SK-N-DZ (cell line): ENCODE data around the gene SLC12A9.

Source experiments
- DNase-seq: peaks from one replicate; pipeline ENCODE4 v3.0.0-alpha.2; 2015; ENCODE audit warnings: low spot score

SLC12A9 gene

GRCh38 chr7:100860702-100861615 lies 8.4 kb downstream of the SLC12A9 start:
- DNase-seq, result no peak

- no peak for DNase-seq
These were observed 9.1 kb downstream of the SLC12A9 start for GRCh38 chr7:100861616-100861985.

DNA sequence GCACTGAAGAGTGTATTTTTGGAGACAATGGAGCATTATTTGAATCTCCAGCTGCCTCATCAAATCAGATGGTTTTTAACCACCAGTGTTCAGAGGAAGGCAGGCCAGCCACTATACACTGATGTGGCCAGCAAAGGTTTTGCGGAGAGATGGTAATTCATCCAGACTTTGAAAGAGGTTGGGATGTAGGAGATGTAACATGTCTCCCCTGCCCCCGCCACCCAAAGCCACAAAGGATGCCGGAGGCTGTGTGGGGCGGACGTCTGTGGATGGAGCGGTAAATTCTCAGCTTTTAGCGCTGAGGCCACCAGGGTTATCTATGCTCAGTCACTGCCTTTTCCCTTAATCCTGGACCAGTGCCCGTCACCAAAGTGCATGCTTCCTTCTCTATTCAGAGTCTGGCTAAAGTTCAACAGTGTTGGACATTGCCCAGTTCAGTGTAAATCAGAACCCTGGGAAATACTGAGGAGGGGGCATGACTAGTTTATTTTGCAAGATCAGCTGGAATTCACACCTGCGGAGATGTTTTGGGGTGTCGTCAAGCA lies 11.0 kb downstream of the SLC12A9 start:
- DNase-seq, result no peak

- DNase-seq, result no peak
These were observed 11.8 kb downstream of the SLC12A9 start for GRCh38 chr7:100864263-100864845.

GRCh38 chr7:100865372-100865911 lies 12.9 kb downstream of the SLC12A9 start:
- no peak for DNase-seq

GRCh38 chr7:100865938-100866728 lies 13.6 kb downstream of the SLC12A9 start:
- no peak for DNase-seq

DNA sequence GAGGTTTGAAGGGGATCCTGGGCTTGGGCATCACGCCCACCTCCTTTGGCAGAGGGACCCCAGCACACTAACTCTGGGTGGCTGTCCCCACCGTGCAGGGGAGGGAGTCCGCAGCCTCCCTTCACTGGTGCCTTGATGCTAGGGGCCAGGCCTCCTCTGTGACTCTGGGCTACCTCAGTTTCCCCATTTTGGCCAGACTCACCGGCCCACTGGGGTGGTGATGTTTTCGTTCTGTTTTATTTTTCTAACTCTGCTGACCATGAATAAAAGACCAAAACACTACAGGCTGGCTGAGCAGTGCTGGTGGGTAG lies 14.2 kb downstream of the SLC12A9 start:
- no peak for DNase-seq

- DNase-seq, result no peak
These were observed 14.7 kb downstream of the SLC12A9 start, which contains the start of gene TRIP6 for GRCh38 chr7:100867040-100867775. Gene TRIP6, plus strand, starts transcription at chr7:100867387. Its CDS starts 111 bp downstream, at chr7:100867498.

DNA sequence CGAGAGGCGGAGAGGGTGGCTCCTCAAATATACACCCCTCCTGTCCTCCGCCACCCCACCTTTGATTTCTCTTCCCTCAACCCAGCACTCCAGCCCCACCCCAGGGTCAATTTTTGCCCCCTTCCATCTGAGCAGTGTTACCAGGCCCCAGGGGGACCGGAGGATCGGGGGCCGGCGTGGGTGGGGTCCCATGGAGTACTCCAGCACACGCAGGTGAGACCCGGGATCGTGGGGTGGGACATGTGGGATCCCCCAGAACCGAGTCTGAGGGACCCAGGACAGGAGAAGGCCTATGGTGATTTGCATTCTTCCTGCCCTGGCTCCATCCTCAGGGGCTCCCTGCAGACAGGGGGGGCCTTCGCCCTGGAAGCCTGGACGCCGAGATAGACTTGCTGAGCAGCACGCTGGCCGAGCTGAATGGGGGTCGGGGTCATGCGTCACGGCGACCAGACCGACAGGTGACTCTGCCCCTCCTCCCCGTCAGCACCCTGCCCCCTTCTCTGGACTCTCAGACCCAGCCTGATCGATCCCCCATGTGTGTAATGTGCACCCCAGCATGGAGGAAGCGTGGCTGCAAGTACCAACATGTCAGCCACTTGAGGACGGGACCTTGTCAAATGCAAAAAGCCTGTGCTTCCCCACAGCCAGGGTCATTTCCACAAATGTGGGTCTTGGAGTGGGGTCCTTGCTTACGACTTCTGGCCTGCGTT lies 15.4 kb downstream of the SLC12A9 start:
- DNase-seq, result no peak

DNA sequence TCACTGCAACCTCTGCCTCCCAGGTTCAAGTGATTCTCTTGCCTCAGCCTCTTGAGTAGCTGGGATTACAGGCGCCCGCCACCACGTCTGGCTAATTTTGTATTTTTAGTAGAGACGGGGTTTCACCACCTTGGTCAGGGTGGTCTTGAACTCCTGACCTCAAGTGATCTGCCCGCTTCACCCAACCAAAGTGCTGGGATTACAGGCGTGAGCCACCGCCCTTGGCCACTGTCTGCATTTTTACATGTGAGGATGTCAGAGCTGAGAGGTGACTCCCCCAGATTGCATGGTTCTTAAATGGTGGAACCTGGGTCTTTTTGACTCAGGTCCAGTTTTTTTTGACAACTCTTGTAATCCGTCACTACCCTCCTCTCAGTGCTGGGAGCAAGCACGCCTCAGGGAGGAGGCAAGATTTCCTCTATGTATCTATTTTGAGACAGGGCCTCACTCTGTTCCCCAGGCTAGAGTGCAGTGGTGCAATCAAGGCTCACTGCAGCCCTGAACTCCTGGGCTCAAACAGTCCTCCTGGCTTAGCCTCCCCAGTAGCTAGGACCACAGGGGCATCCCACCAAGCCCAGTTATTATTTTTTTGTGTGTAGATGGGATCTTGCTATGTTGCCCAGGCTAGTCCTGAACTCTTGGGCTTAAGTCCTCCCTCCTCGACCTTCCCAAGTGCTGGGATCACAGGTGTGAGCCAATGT lies 21.2 kb downstream of the SLC12A9 start:
- no peak for DNase-seq

DNA sequence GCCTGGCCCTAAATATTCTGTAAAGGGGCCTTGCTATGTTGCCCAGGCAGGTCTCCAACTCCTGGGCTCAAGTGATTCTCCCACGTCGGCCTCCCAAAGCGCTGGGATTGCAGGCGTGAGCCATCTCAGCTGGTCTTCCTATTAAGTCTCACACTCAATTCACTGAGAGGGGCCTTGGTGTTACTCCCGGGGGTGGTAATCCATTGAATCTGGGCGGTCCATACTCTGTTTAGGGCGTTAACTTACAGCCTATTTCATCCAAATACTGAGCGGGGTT lies 21.7 kb downstream of the SLC12A9 start:
- no peak for DNase-seq

GRCh38 chr7:100874577-100875355 lies 22.3 kb downstream of the SLC12A9 start, which contains the start of gene SRRT:
Gene SRRT, plus strand, starts transcription at chr7:100875103. Its CDS starts 488 bp downstream, at chr7:100875591.
- peak; percentile 98 for DNase-seq

DNA sequence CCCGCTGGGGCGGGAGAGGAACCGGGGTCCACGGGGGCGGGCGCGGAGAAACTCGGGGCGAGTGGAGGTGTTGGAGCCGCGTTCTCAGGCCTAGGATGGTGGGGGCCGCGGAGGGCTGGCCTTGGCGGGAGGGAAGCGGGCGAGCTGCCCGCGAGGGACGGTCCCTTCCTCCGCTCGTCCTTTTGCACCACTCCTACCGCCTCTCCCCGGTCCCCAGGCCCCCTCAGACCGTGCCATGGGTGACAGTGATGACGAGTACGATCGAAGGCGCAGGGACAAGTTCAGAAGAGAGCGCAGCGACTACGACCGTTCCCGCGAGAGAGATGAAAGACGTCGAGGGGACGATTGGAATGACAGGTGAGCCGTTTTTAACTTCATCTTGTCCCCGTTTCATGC lies 22.8 kb downstream of the SLC12A9 start:
- no peak for DNase-seq

GRCh38 chr7:100878013-100878412 lies 25.5 kb downstream of the SLC12A9 start:
- DNase-seq, result no peak

- DNase-seq, result no peak
These were observed 26.2 kb downstream of the SLC12A9 start for GRCh38 chr7:100878685-100879084.

DNA sequence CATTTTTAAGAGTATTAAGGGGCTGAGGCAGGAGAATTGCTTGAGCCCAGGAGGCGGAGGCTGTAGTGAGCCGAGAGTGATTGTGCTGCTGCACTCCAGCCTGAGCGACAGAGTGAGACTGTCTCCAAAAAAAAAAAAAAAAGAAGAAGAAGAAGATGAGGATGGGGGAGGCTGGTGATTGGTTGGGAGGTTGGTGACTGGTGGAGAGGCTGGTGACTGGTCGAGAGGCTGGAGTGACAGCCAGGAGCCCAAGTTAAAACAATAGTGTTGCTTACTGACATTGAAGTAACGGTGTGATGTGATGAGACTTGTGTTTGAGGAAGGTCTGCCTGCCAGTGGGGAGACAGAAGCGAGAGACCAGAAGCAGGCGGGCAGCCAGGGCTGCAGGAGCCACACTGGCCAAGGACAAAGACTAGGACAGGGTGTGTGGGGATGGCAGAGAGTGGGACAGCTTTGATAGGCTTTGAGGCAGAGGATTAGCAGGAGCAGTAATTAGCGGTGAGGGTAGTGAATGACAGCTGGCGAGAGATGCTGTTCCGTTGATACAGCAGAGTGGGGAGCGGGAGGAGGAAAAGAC lies 27.3 kb downstream of the SLC12A9 start:
- DNase-seq, result no peak

DNA sequence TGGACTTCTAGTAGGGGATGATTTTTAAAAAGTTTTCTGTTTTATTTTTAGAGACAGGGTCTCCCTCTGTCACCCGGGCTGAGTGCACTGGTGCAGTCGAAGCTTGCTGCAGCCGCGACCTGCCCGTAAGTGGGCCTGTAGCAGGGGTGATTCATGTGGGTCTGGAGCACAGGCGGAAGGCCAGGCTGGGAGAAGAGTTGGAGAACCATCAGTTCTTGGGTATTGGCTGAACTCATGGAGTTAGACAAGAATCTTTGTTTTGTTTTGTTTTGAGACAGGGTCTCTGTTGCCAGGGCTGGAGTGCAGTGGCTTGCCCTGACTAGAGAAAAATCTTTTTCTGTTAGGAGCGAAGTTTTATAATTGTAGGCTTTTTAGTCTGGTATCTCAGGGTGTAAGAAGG lies 28.1 kb downstream of the SLC12A9 start:
- no peak for DNase-seq

- no peak for DNase-seq
These were observed 28.6 kb downstream of the SLC12A9 start for GRCh38 chr7:100881136-100881535.

DNA sequence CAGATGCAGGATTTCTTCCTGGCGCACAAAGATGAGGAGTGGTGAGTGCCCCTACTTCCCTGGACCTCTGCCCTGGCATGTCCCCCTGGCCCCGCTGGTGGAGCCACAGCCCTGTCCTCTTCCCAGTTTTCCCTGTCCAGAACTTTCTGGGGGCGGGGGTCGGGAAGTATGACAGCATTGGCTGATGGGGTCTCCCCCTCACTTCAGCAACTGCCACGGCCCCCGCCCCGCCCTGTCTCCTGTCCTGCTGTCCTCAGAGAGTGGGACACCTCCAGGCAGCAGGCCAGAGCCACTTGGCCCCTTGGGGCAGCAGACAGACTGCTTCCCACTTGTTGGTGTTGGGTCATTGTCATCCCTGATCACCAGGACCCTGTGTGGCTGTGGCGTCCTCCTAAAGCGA lies 29.7 kb downstream of the SLC12A9 start:
- DNase-seq, result no peak
